HG02943 (cell line): Measurements from ENCODE around the gene TNS4.
"Not testable (repeated sequence)": the region's sequence is repeated elsewhere in the genome, so short reads cannot be mapped to it uniquely, and the experiment has no call there.

ENCODE experiments used
- ATAC-seq: cut with Tn5 transposase; IDR thresholded peaks from one replicate; pipeline ENCODE4 v1.9.1; 2021; ENCODE audit warnings: mild to moderate bottlenecking, low read depth, moderate library complexity; ENCODE audit not compliant: unreplicated experiment

Gene TNS4

DNA sequence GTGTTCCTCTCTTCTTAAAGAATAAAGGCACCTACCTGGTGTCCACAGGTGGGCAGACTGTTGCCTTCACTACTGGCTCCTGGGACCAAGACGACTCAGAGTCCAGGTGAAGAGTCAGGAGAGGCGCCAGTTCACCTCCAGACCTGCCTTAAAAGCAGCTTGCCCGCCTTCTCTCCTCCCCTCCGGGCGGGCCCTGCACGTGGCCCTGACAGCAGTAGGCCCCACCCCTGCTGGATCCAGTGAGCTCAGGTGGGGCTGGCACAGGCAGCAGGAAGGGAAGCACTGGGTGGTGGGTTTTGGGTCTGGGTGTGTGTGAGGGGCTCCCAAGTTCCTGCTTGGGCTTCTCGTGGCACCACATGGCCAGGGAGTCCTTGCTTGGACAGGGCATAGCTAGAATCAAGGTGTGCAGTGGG is at the start of gene TNS4:
TSS of gene TNS4 (minus strand) at position 125 of the 413 bp plus-strand sequence. CDS start 5,198 bp downstream, outside the sequence.
- no peak for ATAC-seq

DNA sequence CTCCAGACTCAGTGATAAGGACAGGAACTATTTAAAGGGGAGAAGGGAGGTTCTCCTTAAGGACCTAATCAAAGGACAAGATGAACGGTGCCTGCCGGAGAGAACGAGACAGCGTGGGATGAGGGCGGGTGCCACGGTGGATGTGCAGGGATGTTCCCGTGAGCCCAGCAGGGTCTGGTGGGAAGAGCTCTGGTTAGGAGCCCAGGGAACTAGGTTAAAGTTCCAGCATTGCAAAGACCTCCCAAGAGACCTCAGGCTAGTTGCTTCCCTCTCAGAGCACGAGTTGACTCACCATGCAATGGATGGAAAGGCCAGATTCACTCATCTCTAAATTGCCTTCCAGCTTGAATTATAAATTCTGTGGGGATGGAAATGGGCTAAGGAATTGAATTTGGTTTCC is 49.2 kb upstream of the TNS4 start:
- ATAC-seq: no peak

- no peak for ATAC-seq
These were observed 47.7 kb upstream of the TNS4 start for GRCh38 chr17:40548982-40549685.

DNA sequence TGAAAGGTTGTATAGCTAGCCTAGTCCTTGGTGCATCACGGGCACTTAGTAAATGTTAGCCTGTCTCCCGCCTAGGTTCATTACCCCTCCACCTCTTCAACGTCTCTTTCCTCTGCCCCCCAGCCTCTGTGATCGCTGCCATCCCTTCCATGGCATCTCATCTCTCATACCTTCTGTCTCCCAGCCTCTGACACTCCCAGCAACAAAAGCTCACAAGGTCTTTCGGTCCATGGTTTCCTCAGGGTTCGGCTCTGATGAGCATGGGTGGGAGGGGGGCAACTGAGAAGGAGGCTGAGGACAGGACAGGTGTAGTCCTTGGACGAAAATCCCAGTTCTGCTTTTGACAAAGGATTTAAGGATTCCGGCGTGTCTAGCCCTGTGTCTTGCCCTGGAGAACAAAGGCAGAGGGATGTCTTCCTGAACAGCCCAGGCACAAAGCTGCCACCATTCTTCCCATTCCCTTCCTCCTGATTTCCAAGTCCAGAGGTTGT is 47.1 kb upstream of the TNS4 start:
- no peak for ATAC-seq

DNA sequence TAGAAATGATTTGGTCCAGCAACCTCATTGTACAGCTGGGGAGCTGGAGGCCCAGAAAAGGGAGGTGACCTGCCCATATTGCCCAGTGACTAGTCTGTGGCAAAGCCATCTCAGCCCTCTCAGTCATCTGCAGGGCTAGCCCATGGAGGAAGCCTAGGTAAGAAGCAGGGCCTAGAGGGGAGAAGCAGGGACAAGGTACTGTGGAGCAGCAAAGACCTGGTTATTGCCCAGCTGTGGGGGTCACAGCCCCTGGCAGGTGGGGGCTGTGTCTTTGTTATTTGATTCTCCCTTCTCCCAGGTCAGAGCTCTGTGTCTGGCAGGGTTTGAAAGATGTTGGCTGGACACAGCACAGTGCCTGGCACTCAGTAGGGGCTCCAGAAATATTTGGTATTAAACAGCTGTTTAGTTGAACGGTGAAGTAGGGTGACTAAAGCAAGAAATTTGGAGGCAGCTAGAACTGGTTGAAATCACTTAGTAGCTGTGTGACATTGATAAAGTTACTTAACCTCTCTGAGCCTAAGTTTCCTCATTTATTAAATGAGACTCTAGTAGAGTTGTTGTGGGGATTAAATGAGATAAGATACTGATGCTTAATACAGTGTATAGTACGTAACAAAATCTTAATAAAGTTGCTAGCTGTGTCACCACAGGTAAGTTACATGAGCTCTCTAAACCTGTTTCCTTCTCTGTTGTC is 46.5 kb upstream of the TNS4 start:
- ATAC-seq: no peak

DNA sequence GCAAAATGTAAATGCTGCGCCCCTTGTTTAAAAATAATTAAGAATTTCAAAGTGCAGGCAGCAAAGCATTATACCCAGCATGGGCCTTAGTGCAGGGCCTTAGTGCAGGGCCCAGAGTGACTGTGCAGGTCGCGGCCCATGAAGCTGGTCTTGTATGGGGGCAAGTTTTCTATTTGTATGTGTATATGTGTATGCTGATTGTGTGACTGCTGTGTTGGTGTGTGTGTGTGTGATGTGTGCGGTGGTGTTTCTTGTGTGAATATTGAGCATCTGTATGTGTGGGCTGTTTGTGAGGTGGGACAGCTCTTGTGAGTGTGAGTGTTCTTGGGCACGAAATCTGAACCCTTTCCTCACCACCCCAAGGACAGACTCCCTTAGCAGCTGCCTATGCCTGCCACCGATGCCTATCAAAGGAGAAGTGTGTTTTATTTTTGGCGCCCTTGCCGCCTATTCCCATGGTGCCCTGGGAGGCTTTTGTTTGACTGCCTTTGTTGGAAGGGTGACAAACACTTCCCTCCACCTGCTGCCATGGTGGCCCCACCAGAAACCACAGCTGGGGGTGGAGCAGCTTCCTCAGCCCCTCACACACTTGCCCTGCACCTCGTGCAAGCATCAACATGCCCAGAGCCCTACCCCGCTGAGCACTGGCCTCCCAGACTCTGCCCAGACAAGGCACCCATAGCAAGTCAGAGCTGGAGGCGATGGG is 45.8 kb upstream of the TNS4 start:
- no peak for ATAC-seq

- ATAC-seq: not testable (repeated sequence)
These were observed 45.1 kb upstream of the TNS4 start for GRCh38 chr17:40546497-40546896.

- no peak for ATAC-seq
These were observed 44.2 kb upstream of the TNS4 start for GRCh38 chr17:40545660-40546059.

- no peak for ATAC-seq
These were observed 41.4 kb upstream of the TNS4 start for GRCh38 chr17:40542558-40543411.

DNA sequence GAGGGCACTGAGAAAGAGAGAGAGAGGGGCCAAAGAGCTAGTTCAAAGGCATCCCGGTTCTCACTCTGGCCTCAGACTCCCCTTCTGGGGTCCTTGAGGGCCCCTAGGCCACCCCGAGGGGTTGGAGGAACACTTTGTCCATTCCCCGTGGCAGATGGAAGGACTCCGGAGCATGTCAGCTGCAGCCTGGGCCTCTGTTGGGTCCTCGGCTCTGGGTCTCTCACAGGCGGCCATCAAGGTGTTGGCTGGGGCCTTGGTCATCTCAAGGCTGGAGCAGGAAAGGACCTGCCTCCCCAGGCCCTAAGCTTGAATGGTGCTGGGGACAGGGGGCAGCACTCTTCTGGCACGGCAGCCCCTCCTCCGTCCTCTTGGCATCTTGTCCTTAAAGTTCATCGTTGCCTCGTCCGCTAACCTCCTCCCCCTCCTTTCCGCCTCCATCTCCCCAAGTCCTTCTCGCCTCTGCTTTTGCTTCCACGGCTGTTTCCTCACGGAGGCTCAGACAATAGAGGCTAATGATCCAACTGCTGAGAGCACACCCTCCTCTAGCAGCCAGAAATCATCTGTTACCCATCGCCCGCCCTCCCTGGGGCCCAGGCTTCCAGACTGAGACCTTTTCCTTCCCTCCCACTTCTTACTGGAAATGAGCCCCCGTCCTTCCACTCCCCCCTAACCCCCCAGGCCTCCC is 40.6 kb upstream of the TNS4 start:
- ATAC-seq: no peak

DNA sequence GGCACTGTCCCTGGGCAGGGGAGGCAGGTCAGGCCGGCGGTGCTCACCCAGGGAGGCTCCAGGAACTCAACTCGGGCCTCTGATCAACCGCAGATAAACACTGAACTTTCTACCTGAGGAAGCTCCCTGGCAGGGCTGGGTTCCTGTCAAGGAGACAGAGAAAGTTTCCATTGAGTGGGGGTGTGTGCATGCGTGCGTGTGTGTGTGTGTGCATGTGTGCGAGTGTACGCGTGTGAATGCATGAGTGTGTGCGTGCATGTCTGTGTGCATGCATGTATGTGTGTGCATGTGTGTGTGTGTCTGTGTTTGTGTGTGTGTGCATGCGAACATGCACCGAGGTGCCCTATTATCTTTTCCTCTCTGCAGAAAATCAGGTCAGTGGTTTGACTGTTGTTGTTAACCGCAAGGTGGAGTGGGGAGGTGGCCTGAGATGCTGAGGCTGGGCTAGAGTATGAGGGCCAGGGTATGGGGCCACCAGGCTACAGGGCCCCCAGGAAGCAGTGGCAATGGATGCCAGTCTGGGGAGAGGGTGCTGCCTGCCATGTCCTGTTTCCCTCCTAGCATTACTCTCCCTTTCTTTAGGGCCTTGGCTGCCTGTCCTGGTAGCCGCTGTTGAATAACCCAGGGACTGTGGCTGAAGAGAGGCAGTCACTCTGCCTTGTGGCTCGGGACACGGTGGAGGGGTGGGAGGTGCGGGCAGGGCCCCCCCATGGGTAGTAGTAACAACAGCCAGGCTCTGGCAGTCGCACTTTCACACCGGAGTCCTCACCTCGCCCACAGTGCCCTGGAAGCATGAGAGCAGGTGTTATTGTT is 39.8 kb upstream of the TNS4 start:
- no peak for ATAC-seq

DNA sequence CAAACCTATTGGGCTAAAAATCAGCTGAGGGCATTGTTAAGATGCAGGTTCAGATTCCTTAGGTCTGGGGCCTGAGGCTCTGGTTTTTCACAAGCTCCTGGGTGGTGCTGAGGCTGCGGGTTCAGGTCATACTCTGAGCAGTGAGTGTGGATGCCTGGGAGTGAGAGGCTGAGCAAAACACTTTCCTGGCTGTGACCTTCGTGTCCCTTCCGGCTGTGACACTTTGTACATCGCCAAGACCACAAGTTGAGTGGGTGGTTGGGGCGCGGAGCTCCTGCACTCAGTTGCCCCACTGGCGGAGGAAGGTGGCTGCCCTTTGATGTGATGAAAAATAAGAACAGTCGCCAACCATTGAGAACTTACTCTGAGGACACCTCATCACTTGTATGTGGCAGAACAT is 39.0 kb upstream of the TNS4 start:
- no peak for ATAC-seq

- no peak for ATAC-seq
These were observed 38.4 kb upstream of the TNS4 start for GRCh38 chr17:40539711-40540411.

DNA sequence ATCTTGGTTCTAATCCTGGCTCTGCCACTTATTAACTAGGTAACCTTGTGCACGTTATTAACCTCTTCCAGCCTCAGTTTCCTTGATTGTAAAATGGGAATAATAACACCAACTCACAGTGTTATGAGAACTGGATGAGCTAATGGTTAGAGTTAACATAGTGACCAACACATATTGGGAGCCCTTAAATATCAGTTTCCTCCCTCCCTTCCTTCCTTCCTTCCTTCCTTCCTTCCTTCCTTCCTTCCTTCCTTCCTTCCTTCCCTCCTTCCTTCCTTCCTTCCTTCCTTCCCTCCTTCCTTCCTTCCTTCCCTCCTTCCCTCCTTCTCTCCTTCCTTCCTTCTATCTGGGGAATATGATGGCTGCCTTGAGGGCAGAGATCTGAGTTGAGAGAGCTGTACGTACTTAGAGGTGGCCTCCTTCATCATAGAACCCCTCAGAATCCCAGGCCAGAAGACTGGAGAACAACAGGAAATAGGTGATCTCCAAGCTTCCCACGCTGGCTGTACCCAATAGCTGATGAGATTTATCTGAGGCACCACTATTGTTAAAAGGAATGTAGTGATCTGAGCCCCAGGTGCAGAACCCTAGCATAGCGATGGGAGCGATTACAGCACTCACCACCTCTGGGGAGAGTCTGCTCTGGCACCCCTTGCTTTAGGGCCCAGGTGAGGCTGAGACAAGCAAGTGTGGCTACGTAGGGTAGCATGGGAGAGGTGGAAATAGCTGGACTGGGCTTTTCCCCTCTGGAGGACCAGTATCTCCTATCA is 37.7 kb upstream of the TNS4 start:
- ATAC-seq: no peak

DNA sequence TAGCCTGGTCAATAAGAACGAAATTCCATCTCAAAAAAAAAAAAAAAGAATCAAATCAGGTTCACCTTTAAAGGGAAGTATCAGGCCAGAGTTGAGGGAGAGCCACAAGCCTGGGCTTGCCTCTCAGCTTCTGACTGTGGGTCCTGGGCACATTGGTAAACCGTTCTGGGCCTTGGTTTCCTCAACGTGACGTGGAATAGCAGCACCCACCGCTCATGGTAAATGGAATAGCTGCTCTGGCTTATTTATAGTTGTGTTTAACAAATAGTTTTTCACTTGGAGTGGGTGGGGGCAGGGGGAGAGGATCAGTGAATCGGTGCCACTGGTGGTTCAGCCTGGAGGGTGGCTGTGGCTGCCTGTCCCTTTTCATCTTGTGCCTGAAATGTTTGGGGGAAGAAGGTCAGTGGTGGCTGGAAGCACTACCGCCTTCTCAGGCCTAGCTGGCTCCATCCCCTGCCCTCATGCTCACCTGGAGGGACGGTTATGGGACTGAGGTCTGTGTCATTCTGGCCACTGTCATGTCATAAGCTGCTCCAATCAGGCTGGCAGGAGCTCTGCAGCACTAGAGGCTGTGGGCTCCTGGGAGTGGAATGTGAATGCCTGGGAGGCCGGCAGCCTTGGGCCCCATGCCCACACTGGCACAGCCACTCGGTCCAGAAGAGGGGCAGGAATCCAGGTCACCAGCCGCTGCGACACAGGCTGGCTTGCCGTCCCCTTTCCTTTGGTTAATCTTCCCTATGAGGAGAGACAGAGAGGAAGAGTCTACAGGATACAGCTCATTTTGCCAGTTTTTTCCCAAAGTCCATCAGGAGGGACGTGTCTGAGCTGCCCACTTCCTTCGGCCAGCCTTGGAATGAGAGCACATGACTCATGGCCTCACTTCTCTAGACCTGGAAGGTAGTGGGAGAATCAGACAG is 36.9 kb upstream of the TNS4 start:
- no peak for ATAC-seq

DNA sequence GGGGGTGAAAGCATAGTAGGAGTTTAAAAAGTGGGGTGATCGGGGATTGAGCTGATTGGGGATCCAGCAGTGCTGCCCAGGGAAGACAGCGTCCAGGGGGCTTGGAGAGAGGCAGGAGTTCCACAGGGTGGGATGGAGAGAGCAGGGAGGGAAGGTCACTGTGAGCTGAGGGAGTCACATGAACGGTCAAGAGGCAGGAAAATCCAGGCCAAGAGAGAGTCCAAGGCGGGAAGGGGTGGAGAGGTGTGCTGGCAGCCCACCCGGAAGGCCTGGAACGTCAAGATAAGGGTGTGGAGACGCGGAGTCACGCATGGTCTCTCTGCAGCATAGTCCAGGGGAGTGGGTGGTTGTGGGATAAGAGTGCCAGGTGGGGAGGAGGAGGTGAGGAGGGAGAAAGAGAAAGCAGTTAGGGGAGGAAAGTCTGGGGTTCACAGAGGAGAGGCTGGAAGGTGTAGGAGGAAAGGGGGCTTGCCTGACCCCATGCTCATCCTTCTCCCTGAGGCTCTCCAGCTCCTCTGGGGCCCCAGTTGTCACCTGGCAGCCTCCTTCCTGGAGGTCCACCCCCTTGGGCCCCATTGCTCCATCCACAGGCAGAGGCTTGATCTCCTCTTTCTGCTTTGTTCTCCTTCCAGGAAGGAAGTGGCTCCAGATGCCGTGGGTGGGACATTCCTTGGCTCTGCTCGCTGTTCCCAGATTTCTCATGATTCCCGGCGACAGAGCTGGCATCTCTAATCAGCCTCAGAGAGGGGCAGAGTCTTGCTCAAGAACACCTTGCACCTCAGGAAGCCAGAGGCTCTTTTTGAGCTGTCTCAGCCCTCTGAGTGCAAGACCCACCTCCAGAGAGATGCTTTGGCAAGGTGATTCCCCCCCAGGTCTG is 35.1 kb upstream of the TNS4 start:
- ATAC-seq: no peak
